CD4-positive, alpha-beta T cell treated with Interleukin-17A for 1 hour (primary cell): ENCODE measurements around the gene SRXN1.
"Not testable (repeated sequence)": the region's sequence is repeated elsewhere in the genome, so short reads cannot be mapped to it uniquely, and the experiment has no call there.

Source experiments
- DNase-seq: peaks from one replicate; pipeline ENCODE4 v3.0.0-alpha.2; 2020

SRXN1 gene

DNA sequence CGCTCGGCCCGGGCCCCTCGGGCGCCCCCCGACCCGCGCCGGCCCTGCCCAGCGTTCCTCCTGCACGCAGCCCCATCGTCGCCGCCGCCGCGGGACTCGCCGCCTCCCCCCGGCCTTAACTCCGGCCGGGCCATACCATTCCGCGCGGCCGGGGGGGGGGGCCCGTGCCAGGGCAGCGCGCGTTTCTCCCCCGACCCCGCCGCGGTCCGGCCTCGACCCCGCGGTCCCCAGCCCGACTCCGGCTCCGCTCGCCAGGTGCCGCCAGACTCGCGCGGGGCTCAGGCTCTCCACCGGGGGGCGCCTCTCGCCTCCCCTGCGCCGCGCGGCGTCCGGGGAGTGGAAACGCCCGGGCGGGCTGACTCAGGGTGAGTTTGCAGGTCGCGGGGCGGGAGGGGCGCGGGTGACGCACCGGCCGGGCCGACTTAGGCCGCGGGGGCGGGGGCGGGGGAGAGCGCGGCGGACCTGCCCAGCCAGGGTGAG, at the start of gene SRXN1:
TSS of gene SRXN1 (minus strand) at position 91 of the 480 bp plus-strand sequence. CDS start at position 76, 15 bp downstream.
- DNase-seq, result peak; percentile 83

DNA sequence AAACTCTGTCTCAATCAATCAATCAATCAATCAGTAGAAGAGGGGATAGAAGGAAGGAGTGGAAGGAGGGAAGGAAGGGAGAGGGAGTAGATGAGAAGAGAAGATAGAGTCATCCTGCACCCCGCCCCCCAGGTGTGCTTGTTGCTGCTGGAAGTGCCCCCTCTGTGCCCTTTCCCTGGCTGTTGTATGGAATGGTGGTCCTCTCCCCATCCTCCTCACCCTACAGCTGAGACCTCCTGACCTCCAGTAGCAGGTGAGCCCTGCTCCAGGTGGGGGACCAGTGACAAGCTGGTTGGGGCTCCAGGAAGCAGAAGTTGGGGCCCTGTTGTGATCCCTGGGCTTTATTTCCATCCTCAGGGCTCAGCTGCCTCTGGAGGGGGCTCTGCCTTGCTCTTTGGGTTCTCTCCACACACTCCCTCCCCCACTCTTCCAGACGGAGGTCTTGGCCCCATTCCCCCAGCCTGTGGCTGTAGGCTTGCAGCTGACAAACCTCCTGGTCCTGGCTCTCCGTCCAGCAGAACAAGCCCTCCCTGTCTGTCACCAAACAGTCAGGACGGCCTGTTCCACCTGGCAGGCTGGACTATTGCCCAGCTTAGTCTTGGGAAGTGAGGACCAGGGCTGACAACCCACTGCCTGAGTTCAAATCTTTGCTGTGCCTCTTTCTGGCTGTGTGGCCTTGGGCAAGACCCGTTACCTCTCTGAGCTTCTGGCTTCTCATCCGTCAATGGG, 48.6 kb upstream of the SRXN1 start:
- DNase-seq, result no peak

DNA sequence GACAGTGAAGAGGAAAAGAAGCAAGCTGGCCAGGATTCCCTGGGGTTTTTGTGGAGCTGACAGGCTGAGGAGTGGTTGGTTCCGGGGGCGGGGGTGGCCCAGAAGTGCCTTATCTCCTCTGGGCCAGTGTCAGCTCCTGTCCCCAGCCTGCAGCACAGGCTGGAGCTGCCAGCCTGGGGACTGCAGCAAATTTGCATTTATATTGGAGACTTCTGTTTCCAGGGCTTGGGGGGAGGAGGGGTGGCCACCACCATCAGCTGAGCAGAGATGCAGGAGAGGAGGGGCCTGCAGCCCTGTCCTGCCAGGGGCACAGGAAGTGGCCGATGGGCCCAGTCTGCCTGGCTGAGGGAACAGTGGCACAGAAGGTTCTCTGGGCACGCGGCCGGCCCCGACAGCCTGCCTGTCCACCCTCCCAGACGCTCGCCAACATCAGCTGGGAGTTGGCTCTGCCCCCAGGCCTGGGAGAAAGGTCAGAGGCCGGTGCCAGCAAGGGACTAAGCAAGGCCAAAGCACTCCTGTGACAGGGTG, 46.9 kb upstream of the SRXN1 start:
- DNase-seq, result no peak

DNA sequence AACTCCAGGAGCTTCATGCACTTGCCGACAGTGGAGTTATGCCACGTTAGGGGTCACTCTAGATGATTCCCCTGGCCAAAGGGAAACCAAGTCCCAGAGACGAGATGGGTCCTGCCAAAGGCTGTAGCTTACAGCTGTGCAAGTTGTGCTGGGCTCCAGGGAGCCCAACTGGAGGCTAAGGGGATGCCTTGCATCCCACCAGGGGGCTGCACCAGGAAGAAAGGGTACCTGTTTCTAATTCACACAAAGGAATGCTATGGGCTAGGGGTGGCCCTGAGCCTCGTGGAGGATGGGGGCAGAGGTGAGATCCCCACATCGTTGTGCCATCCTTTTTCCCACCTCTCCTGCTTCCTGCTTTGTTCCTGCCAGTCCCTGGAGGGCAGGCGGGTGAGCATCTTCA, 46.3 kb upstream of the SRXN1 start:
- no peak for DNase-seq

DNA sequence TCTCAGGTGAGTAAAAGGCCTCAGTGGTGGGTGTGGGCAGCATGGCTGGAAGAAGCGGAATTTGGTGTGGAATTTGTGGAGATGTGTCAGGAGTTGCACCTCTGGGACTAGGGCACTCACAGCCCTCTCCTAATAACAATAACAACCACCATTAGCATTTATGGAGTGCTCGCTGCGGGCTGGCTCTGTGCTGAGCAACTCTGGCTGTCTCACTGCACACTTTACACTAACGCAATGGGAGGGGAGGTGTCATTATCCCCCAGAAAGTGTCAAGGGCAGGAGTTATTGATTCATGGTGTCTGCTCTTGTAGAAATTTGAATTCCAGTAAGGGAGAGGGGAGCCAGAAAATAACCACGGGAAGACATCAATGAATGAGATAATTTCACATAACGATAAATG, 45.3 kb upstream of the SRXN1 start:
- no peak for DNase-seq

DNA sequence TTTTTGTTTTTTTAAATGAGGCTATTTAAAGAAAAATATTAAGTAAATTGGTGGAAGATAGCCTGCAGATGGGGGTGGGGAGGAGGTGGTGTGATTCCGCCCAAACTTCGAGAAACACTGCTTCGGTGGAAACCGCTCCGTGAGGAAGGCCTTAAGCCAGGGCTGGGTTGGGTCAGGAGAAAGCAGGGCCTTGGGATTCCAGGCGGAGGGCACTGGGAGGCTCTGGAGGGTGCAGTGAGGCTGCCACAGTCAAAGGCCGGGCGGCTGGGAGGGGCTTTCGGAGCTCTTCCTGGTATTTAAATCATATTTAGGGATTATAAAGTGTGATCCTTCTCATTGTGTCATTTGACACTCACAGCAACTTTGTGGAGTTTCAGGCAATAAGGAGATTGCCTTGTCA, 44.8 kb upstream of the SRXN1 start:
- DNase-seq, result no peak

DNA sequence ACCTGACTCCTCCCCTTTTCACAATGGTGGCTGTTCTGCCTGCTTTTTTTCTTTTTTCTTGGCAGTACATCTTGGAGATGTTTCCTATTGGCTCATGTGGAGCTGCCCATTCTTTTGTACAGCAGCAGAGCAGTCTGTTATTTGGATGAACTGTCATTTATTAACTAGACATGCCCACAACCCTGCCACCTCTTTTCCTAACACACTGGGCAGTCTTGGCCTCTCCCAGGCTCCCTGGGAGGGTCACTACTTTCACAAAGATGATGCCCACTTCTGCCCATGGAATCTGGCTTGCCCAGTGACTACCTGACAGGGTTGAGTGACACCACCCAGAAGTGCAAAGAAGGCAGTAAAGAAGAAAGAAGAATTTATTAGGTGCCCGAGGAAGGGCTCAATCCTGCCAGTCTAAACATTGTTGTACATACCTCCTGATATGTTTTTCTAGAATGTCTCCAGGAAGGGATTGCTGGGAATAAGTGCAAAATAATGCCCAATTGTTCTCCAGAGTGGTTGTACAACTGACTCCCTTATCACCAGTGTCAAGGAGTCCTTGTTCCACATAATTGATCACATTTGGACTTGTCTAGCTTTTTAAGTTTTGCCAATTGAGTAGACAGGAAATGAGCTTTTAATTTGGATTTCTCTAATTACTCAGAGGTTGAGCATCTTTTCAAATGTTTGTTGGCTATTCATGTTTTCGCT, 42.3 kb upstream of the SRXN1 start:
- no peak for DNase-seq

DNA sequence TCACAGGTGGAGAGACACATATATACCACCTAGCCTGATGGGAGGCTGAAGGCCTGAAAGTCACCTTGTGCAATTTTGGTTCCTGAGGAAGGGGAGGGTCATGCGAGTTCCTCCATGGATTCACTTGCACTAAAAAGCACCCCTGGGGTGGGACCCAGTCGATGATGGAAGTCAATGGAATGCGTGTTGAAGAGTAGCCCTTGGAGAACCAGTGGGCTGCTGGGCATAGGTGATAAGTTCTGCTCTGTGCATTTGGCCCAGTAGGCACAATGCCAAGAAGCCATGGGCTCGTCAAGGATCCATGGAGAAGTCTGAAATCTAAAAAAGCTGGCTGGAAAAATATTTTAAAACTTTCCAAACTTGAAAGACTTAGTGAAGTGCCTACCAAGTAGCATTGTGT, 41.5 kb upstream of the SRXN1 start:
- no peak for DNase-seq

DNA sequence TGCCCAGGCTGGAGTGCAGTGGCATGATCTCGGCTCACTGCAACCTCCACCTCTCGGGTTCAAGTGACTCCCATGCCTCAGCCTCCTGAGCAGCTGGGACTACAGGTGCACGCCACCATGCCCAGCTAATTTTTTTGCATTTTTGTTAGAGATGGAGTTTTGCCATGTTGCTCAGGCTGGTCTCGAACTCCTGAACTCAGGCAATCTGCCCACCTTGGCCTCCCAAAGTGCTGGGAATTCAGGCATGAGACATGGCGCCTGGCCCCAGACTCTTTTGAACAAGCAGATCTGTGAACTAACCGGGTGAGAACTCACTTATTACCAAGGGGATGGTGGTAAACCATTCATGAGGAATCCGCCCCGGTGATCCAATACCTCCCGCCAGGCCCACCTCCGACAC, 40.8 kb upstream of the SRXN1 start:
- DNase-seq, result not testable (repeated sequence)

DNA sequence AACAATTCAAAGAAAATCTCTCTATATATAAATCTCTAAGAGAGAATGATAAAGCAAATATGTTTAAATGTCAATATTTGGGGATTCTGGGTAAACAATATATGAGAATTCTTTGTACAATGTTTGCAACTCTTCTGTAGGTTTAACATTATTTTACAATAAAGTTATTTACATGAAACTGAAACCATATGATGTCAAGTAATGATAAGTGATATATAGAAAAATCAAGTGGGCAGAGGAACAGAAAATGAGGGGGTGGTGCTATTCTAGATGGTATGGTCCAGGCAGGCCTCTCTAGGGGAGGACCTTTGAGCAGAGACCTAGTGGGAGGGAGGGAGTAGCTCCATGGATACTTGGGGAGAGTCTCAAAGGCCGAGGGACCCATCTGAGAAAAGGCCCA, 39.0 kb upstream of the SRXN1 start:
- no peak for DNase-seq

DNA sequence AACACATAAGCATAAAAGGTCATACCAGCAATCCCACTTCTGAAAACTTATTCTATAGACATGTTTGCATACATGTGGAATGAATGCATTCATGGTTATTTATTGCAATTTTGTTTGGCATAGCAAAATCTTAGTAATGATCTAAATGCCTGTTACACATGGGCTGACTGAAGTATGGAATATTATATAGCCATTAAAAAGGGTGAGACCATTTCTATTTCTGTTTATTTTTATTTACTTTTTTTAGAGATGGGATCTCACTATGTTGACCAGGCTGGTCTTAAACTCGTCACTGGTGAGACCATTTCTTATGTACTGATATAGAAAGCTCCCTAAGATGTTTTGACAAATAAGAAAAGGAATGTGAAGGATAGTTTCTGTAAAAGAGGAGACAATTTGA, 36.9 kb upstream of the SRXN1 start:
- DNase-seq, result no peak

DNA sequence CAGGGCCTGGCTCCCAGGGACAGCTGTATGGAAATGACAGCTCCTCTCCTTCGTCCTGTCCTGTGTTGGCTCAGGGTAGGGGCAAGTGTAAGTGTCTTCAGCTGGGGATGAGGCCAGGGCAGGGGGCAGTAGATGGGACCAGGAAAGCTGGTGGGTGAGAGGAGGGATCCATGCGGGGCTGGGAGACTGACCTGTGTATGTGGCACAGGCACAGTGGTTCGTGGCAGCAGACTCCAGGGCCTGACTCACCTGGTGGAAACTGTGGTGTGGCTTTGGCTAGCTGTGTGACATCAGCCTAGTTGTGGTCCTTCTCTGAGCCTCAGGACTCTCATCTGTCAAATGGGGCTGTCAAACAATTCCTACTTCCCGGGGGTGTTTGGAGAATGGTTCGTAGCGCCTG, 36.3 kb upstream of the SRXN1 start:
- no peak for DNase-seq

DNA sequence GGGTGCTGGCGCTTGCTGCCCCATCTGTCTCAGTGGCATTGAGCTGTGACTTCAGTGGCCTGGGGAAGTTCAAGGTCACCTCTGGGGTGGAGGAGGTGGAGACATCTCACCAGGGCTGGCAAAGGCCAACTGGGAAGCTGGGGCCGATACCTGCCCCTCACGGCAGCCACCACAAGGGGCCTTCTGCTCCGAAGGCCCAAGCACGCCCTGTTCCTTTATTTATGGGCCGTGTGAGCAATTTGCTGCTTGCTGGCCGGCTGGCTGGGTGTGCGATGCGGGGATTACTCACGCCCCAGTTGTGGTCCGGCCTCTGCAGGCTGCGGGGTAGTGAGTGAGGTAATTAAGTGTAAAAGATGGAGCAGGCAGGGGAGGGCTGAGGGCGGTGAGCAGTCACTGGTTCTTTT, 35.8 kb upstream of the SRXN1 start:
- DNase-seq, result no peak

DNA sequence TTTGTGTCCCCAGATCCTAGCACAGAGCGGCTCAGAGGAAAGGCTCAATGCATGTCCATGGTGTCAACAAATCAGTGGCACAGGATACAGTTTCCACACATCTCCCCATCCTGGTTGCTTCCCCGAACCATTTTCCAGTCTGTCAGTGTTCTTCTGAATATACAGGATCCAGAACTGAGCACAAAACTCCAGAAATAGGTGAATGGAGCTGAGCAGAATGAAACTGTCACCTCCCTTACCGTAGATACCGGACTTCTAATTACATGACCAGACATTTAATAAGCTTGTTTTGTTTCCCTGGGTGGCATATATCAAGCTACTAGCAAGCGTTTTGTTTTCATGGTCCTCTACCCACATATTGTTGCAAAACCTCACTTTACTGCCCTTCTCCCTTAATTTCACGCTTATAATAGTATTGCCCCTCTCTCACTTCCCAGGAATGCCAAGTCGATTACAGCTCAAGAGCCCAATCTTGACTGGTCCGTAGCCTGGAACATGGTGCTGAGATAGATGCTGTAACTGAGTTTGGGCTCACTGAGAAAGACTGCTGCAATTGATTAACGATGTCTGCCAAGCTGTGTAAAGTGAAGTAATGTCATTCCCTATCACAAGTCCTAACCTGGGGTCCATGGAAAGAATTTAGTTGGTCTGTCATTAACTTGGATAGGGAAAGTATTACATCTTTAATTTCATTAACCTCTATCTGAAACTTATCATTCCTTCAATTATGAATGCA, 34.6 kb upstream of the SRXN1 start:
- no peak for DNase-seq

DNA sequence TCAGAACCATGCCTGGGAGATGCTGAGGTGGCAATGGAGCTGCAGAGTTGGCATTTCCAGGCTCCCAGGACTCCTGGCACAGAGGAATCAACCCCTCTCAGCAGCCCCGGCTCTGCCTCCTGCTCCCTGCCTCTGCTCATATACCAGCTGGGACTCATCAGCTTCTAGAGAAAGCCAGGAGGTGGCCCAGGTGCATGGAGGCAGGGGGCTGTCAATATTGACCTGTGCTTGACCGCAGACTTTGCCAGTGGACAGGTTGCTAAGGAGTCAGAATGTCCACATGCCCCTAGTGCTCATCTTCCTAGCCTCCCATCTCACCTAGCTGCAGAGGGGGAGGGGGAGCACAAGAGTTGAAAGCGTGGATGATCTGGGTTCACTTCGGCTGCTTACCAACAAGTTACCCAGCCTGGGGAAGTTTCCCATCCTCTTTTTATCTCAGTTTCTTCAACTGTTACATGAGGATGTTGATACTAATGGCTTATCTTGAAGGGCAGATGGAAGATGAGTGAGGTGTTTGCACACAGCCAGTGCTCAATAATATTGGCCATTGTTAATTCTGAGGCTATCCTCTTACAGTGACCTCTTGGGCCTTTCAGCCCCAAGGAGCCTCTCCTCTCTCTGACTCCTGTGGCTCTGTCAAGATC, 31.8 kb upstream of the SRXN1 start:
- no peak for DNase-seq

DNA sequence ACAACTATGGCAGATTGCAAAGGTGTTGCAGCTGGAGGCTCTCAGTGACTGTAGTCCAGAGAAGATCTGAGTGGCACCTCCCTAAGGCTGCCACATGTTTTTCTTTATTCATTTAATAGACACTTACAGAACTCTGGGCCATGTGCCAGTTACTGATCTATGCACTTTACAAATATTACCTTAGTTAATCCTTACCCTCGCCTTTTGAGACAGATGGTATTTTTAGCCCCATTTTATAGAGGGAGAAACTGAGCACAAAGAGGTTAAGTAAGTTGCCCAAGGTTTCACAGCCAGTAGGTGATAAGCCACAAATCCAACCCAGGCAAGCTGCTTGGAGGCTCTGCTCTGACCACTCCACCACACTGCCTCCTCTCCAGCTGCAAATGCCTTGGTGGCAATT, 29.1 kb upstream of the SRXN1 start:
- DNase-seq, result no peak

DNA sequence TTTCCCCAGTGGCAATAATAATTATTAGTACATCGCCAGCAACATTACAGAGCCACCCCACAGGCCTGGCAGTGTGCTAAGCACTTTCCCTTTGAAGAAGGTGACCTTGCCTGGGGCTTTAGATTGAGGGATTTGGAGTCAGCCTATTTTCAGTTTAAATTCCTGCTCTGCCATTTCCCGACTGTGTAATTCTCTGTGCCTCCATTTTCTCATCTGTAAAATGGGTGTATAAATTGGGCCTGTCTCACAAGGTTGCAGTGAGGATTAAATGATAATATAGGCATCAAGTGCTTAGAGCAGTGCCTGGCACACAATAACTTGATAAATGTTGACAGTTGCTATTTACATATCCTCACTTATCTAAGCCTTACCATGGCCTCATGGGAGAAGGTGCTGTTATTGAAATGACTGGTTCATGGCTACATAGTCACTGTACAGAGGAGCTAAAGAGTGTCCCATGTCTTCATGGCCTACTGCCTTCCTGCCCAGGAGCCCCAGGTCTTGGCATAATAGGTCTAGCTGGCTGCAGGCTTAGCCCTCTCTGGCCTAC, 27.7 kb upstream of the SRXN1 start:
- DNase-seq, result no peak

DNA sequence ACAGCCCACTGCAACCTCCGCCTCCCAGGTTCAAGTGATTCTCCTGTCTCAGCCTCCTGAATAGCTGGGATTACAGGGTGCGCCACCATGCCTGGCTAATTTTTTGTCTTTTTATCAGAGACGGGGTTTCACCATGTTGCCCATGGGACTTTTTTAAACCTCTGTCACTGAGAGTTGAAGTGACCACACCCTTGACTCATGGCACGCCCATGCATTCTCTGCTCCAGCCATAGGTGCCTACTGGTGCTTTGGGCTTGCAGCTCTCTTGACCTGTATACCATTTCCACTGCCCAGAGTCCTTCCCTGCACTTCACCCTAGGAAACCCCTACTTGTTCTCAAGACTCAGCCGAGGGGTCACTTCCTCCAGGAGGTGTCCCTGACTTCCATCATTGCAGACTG, 25.0 kb upstream of the SRXN1 start:
- DNase-seq, result no peak

DNA sequence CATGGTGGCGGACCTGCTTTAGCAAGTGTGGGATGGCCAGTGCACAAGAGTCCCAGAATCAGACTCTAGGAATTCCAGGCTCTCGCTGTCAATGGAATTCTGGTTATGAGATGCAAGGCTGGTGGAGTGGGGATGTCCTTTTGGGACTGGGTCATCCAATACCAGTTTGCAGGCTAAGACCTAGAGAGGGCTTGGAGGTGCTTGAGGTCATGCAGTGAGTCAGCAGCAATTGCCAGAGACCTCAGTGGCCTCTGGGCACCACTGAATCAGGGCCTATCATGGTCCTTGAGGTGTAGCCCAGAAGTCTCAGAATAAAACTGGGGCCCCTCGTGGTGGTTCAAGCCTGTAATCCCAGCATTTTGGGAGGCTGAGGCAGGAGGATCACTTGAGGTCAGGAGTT, 24.0 kb upstream of the SRXN1 start:
- no peak for DNase-seq

DNA sequence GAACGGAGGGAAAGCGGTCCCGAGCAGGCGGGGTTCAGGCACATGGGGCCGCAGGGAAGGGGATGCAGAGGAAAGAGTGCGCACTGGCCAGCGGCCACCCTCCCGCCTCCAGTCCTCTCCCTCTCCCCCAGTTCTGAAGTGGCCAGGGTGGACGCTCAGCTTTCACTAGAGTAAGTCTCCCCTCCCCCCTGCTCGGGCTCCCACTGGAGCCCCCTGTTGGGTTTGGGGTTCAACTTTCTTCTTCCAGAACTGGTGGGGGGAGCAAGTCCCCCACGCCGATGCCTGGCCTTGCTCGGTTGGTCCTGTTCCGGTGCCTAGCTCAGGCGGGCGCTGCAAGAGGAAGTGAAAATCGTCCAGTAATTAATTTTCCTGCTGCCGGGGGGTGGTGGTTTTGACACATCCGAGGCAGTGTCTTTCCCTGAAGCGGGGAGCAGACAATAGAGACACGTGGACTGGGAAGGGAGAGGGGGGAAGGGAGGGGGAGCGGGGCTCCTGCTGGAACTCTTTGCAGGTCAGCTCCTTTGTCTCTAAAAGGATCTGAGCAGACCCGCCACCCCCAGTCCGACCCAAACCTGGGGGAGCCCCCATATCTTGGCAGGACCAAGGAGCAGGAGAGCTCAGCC, 23.4 kb upstream of the SRXN1 start:
- no peak for DNase-seq

DNA sequence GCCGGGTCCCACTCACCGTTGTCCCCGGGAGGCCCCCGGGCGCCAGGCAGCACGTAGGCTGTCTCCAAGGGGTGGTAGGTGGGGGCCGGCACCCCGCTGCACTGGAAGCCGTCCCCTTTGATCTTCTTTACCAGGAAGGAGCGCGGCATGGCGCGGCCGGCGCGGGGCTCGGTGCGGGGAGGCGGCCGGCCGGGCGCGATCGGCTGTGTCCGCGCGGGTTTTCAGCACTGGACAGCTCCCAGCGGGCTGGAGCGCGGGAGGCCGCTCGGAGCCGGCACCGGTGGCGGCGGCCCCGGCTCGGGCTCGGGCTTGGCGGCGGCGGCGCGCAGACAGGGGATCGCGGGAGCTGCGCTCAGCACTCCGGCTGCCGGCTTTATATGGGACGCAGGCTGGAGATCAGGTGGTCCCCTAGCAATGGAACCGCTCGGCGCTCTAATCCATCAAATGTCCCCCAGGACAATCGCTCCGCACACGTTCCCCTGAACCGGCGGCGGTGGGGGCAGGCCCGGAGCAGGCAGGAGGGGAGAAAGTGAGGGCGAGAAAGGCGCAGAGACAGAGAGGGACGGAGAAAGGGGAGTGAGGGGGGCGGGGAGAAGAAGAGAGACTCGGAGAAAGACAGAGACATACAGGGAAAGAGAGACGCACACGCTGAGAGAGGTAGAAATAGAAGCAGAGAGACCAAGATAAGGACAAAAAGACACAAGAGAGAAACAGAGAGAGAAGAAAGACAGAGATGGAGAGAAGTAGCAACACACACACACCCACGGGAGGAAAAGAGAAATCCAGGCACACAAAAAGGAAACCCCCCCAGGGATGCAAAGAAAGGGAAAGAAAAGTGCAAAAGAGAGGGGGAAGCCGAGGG, 22.7 kb upstream of the SRXN1 start, which contains the start of gene SCRT2:
TSS of gene SCRT2 (minus strand) at position 350 of the 862 bp plus-strand sequence. CDS start at position 149, 201 bp downstream.
- DNase-seq, result peak; percentile 47
